ENCODE data around the gene COQ7.

The COQ7 gene

GRCh38 chr16:19113577-19114358, 46.4 kb downstream of the COQ7 start, which contains the start of gene ITPRIPL2:
ITPRIPL2 (plus strand) TSS chr16:19113964; CDS start chr16:19114462, 498 bp downstream.
- no peak for DNase-seq

DNA sequence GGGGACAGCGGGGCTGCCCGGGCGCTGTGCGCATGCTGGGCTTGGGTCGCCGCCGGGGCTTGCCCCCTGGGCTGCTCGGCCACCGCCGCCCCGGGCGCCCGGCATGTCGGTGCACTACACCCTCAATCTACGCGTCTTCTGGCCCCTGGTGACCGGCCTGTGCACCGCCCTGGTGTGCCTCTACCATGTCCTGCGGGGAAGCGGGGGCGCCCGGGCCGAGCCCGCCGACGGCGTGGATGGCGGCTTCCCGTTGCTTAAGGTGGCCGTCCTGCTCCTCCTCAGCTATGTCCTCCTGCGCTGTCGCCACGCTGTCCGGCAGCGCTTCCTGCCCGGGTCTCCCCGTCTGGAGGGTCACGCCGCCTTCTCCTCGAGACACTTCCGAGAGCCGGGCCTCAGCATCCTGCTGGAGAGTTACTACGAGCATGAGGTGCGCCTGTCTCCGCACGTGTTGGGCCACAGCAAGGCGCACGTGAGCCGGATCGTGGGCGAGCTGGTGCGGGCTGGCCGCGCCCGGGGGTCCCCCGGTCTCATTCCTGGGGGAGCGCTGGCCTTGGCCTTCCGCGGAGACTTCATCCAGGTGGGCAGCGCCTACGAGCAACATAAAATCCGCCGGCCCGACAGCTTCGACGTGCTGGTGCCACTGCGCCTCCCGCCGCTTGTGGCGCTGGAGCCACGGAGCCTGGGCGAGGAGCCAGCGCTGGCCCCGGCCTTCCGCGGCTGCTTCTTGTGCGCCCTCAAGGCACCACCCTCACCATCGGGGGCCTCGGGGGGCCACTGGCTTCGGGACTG, 47.1 kb downstream of the COQ7 start:
- no peak for DNase-seq

GRCh38 chr16:19115148-19116021, 48.0 kb downstream of the COQ7 start:
- DNase-seq: no peak

- DNase-seq: no peak
Observed at GRCh38 chr16:19116711-19117449, 49.5 kb downstream of the COQ7 start.

DNA sequence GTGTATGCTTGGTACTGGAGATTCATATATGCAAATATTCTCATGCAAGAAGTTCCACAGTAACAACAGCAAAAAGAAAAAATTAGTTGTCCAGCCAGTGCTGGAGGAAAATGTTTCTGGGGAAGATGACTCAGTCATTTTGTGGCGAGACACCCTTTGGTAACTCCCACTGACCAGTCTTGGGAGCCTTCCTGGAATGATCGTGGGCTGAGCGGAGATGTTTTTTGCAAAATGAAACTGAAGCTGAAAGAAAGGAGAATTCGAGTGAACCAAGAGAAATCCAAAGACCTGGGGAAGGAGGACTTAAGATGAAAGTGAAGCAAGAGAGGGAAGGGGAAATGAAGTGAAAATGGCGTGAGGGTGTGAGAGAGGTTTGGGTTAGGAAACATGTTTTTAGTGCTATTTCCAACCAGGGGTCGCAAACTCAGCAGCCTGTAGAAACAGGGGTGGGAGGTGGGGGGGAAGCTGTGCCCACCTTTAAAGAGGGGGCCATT, 51.6 kb downstream of the COQ7 start:
- DNase-seq: no peak

GRCh38 chr16:19119564-19119963, 52.1 kb downstream of the COQ7 start:
- no peak for DNase-seq

DNA sequence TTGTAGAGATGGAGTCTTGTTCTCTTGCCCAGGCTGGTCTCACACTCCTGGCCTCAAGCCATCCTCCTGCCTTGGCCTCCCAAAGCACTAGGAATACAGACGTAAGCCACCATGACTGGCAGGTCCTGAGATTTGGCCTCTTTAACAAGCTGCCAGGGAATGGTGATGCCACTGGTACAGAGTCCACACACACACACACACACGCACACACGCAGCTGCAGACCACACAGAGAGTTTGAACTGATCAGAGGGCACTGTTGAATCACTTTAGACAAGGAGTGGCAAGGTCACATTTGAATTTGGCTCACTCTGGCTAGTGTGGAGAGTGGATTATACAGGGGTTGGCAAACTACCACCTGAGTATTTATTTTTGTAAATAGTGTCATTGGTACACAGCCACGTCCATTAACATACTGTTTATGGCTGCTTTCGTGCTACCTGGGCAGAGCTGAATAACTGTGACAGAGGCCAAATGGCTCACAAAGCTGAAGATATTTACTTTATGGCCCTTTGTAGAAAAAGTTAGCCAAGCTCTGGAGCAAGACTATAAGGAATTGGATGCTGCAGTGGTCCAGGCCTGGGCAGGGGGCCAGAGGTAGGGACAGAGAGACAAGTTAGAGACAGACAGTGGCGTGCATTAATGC, 56.2 kb downstream of the COQ7 start:
- DNase-seq: no peak

DNA sequence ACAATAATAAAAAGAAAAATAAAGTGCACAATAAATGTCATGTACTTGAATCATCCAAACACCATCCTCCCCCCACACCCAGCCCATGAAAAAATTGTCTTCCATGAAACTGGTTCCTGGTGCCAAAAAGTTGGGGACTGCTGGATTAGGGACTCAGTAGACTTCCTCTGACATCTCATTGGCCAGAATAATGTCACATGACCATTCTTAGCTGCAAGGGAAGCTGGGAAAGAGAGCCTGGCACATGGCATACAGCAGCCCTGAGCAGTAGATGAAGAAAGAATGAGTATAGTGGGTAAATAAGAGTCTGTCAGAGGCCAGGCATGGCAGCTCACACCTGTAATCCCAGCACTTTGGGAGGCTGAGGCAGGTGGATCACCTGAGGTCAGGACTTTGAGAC, 58.9 kb downstream of the COQ7 start:
- no peak for DNase-seq

- DNase-seq: no peak
Observed at GRCh38 chr16:19127205-19127604, 59.8 kb downstream of the COQ7 start.

DNA sequence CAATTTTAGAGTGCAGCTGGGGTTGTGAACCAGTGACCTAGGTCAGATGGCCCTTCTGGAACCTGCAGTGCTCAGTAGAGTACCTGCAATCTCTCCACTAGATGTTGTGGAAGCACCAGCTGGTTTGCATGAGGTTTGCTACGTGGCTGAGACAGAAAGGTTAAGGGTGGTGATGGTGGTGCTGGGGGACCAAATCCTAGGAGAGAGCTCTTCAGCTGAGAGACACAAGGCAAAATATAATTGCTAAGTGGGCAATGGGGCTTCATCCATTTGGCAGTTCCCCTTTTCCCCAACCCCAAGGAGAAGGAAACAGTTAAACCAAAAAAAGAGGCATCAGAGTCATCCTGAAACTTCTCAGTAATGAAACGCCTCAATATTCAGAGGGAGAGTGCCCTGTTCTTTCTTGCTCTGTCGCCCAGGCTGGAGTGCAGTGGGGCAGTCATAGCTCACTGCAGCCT, 60.3 kb downstream of the COQ7 start:
- DNase-seq: no peak

DNA sequence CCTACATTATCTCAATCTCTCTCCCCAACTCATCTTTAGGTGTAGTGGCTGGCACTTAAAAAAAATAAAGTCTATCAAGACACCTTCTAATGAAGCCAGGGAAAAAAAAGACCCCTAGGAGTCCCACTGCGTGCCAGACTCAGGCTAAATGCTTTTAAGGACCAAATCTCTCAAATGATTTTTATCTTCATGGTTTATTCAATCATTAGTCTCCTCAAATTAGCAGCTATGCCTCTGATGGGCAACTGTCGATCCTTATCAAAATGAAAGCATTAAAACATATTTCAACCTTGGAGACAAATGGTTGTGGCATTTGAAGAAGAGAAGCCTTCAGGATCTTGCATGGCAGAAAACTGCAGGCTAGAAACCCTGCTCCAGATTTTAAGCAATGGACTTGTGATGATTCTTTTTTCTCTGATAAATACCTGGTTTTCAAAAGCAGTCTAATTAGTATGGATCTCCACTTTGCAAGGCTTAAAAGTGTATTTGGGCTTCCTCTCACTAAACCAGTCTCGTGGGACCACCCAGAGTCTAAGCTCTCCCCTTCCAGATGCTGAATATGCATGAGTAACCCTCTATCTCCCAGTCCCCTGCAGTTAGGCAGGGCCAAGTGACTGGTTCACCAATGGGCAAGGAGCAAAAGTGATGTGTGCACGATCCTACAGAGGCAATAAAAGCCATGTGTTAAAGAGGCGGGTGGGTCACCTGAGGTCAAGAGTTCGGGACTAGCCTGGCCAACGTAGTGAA, 61.2 kb downstream of the COQ7 start:
- DNase-seq: no peak
